K562 (cell line): ENCODE measurements around the gene LNPEP. TPM values are rescaled to one million over a fixed set of nuclear protein-coding genes. Genes with fewer than 3 reads are reported as not detected.

Source experiments
- ATAC-seq: fragments of 200-7000 bp; cut with Tn5 transposase; 3 replicates; pipeline ENCODE4 v1.9.1; 2020; ENCODE audit warnings: moderate library complexity
- BruUV-seq: library from RNA; stranded (reverse); fragments of 400-500 nt; replicated peaks from 2 replicates; lab custom pipeline; 2021; lab: Mats Ljungman, UMichigan
- CTCF ChIA-PET: fragments of 300-600 bp; formaldehyde crosslinking; extraction: SDS; loops from one replicate; lab custom pipeline; 2021; ENCODE audit warnings: low intra/inter-chr PET ratio; lab: Yijun Ruan, JAX
- POLR2A ChIA-PET: fragments of 300-600, 350-650 bp; sonication (Branson Sonifier 250); formaldehyde crosslinking; extraction: SDS; loops from one replicate; lab custom pipeline; 2021; ENCODE audit warnings: antibody characterized with exemption, inconsistent platforms; lab: Yijun Ruan, JAX
- DNase-seq, 4 experiments: peaks; one replicate each; pipeline versions ENCODE4 v3.0.0 to v3.0.0-alpha.2; 2011 to 2018; ENCODE audit warnings: low spot score in 3 of 4, mixed read lengths in 3 of 4; ENCODE audit errors: extremely low read depth in 1 of 4
- FAIRE-seq: peaks from 2 replicates; lab custom pipeline; 2011; peaks lifted over from hg19 to GRCh38; lab: Jason Lieb, UNC
- H2AFZ ChIP-seq: 2 replicates; pipeline ENCODE4 v1.6.0; 2011; ENCODE audit warnings: low read depth, low read length, control low read depth, inconsistent platforms
- H3K27ac ChIP-seq: fragments of 200-600 bp; 3 replicates; pipeline ENCODE4 v1.8.0; 2011; ENCODE audit warnings: low read depth, mild to moderate bottlenecking, control low read depth, inconsistent platforms, low read length, moderate library complexity, mixed read lengths; ENCODE audit errors: extremely low read depth
- H3K27me3 ChIP-seq, 2 experiments: fragments of 300-600 bp in 1 of 2; 2 replicates in 1 of 2; 3 replicates in 1 of 2; pipeline versions ENCODE4 v1.6.0 to v1.8.0; 2011; ENCODE audit warnings: inconsistent platforms in 2 of 2, low read length in 2 of 2, mild to moderate bottlenecking in 1 of 2, mixed read lengths in 1 of 2, moderate library complexity in 1 of 2; ENCODE audit not compliant: control insufficient read depth in 2 of 2, insufficient read depth in 2 of 2
- H3K36me3 ChIP-seq: fragments of 300-600 bp; 3 replicates; pipeline ENCODE4 v1.8.0; 2011; ENCODE audit warnings: mild to moderate bottlenecking, low read length, inconsistent platforms; ENCODE audit not compliant: control insufficient read depth, insufficient read depth
- H3K4me1 ChIP-seq, 2 experiments: fragments of 200-600 bp in 1 of 2; replicated peaks in 1 of 2; 2 replicates in 1 of 2; 3 replicates in 1 of 2; pipeline versions ENCODE4 v1.5.1 to v1.8.0; 2011; ENCODE audit warnings: inconsistent platforms in 2 of 2, low read length in 2 of 2, mild to moderate bottlenecking in 1 of 2, mixed read lengths in 1 of 2, moderate library complexity in 1 of 2; ENCODE audit not compliant: control insufficient read depth in 2 of 2, insufficient read depth in 2 of 2
- H3K4me2 ChIP-seq: 2 replicates; pipeline ENCODE4 v1.6.1; 2011; ENCODE audit warnings: low read length, control low read depth, inconsistent platforms, mixed read lengths; ENCODE audit not compliant: insufficient read depth
- H3K4me3 ChIP-seq: fragments of 200-600 bp; sonication (generic), shearing (Covaris generic); 2 replicates; pipeline ENCODE4 v1.5.1; 2016; ENCODE audit warnings: control low read depth, inconsistent platforms
- H3K79me2 ChIP-seq: fragments of 200-600 bp; 3 replicates; pipeline ENCODE4 v1.8.0; 2011; ENCODE audit warnings: low read length, inconsistent platforms; ENCODE audit not compliant: control insufficient read depth, insufficient read depth
- H3K9ac ChIP-seq, 2 experiments: 2 replicates each; pipeline versions ENCODE4 v1.6.0 to v1.6.1; 2011; ENCODE audit warnings: low read depth in 2 of 2, low read length in 2 of 2, control low read depth in 1 of 2, inconsistent platforms in 1 of 2, mild to moderate bottlenecking in 1 of 2, mixed read lengths in 1 of 2; ENCODE audit not compliant: insufficient read depth in 1 of 2
- H3K9me1 ChIP-seq: one replicate; pipeline ENCODE4 v1.6.0; 2011; ENCODE audit warnings: inconsistent platforms, mild to moderate bottlenecking, low read length, moderate library complexity; ENCODE audit not compliant: control insufficient read depth, insufficient read depth
- H3K9me3 ChIP-seq: replicated peaks from 2 replicates; pipeline ENCODE4 v1.5.1; 2011; ENCODE audit warnings: low read depth, low read length, inconsistent platforms; ENCODE audit not compliant: control insufficient read depth, insufficient read depth
- H4K20me1 ChIP-seq: replicated peaks from 2 replicates; pipeline ENCODE4 v1.6.1; 2011; ENCODE audit warnings: low read length, inconsistent platforms, mixed read lengths; ENCODE audit not compliant: control insufficient read depth, insufficient read depth
- KDM1A ChIP-seq, 2 experiments: fragments of 450-650 bp; IDR thresholded peaks; 2 replicates each; pipeline ENCODE4 v1.6.1; 2016; ENCODE audit warnings: mild to moderate bottlenecking in 2 of 2
- NFIC ChIP-seq: fragments of 450-650 bp; IDR thresholded peaks from 2 replicates; pipeline ENCODE4 v1.6.1; 2017; ENCODE audit warnings: mild to moderate bottlenecking, inconsistent platforms
- NR1H2 ChIP-seq: sonication (generic); formaldehyde crosslinking; IDR thresholded peaks from 2 replicates; pipeline ENCODE4 v1.4.0; 2020; ENCODE audit warnings: mild to moderate bottlenecking, missing genetic modification reagents
- RBM25 ChIP-seq: fragments of 200-400 bp; formaldehyde crosslinking; IDR thresholded peaks from 2 replicates; pipeline ENCODE4 v1.6.1; 2018; ENCODE audit warnings: low read length, low read depth, moderate library complexity; ENCODE audit not compliant: severe bottlenecking
- ZFP36 ChIP-seq: fragments of 150-350 bp; IDR thresholded peaks from 2 replicates; pipeline ENCODE4 v1.6.1; 2018; ENCODE audit warnings: low read length, low read depth; ENCODE audit not compliant: partially characterized antibody
- WGBS: fragments of 100-300 bp; shearing (Covaris generic); methylation state at CpG from one replicate; pipeline ENCODE4 v1.1.6; 2016; ENCODE audit warnings: low coverage, mixed read lengths; ENCODE audit not compliant: insufficient coverage; ENCODE audit errors: missing lambda C conversion rate; 5-methylcytosine and 5-hydroxymethylcytosine counted together
- in situ Hi-C: fragments of 300-500 bp; cut with MboI; formaldehyde crosslinking; loops from 4 replicates; pipeline ENCODE4 v1.15.0; 2018; ENCODE audit warnings: inconsistent platforms, mixed read lengths
- intact Hi-C: fragments of 100-400 bp; cut with micrococcal nuclease; formaldehyde crosslinking; loops from 2 replicates; pipeline ENCODE4 v1.14.2; 2022
- polyA plus RNA-seq, 8 experiments: library from polyadenylated mRNA; depleted of rRNA in 4 of 8; stranded (reverse) in 5 of 8; unstranded in 3 of 8; fragments of >200 nt; fragmentation: Nextera tagmentation in 2 of 8; fragmentation: Illumina TruSeq in 1 of 8; extraction: Ambion mirVana in 2 of 8; extraction: Trizol in 1 of 8; gene quantifications; 2 replicates each; pipeline versions ENCODE4 v1.2.1 to v1.2.3, GENCODE V29; 2011 to 2014; ENCODE audit warnings: inconsistent platforms in 1 of 8, missing spikeins in 1 of 8
- total RNA-seq, 7 experiments: library from RNA; depleted of rRNA in 6 of 7; stranded (reverse); fragments of >200 nt in 6 of 7; fragmentation: Illumina TruSeq in 2 of 7; extraction: Trizol in 2 of 7; gene quantifications; 2 replicates each; pipeline versions ENCODE4 v1.2.1 to v1.2.3, GENCODE V29; 2011 to 2021; ENCODE audit warnings: low replicate concordance in 1 of 7

The LNPEP gene
- total and polyA plus RNA-seq, 9 of the 15 experiments (the other 6 are each of a cell fraction or from before 2014, with no cell fraction given), result 2.6 to 27.9 (median 11.2) TPM

GRCh38 chr5:97076098-97076497, 140.2 kb downstream of the LNPEP start:
- peak overlapping the region; percentile 28; the same call in 1 of the 2 replicates for H2AFZ ChIP-seq
- POLR2A ChIA-PET, result no interaction called here
- no peak overlapping the region for H3K27ac ChIP-seq
- in situ Hi-C loops, result no loop called here
- DNase-seq (no peak), ATAC-seq (no peak)
- H3K9me3 ChIP-seq, result no peaks in the 10 kb centered on the region
- BruUV-seq, result no TSS peak
- intact Hi-C loops, result no loop called here
- TF ChIP-seq NFIC (no peak), ZFP36 (peak; percentile 76), RBM25 (peak; percentile 91), KDM1A (IDR thresholded peaks at IDR 0.05) (0 out of 4 replicates have a peak, but pooled peaks of 1 of the 2 experiments have one; percentile 13)
- TF ChIP-seq, all 486 proteins: peak for 3
- Histone ChIP-seq H4K20me1 (no peaks in the 10 kb centered on the region), H3K9ac (no peak overlapping the region), H3K36me3 (no peaks in the 10 kb centered on the region), H3K4me1 (peaks cover 0 to 3% of the 10 kb centered on the region in 2 experiments; a peak in 1 of 5 replicates), H3K79me2 (no peaks in the 10 kb centered on the region), H3K9me1 (no peaks in the 10 kb centered on the region), H3K4me2 (no peak overlapping the region), H3K27me3 (no peaks in the 10 kb centered on the region), H3K4me3 (no peak overlapping the region)
- CTCF ChIA-PET, result no interaction called here
- FAIRE-seq, result no peak

- no peak for TF ChIP-seq NR1H2 (CRISPR knock-in tag)
- ATAC-seq (no peak), FAIRE-seq (no peak), DNase-seq (no peak)
- H3K9me1 ChIP-seq, result no peaks in the 10 kb centered on the region
- in situ Hi-C loops, result no loop called here
- H2AFZ ChIP-seq, result no peak overlapping the region
- peaks cover 0 to 3% of the 10 kb centered on the region in 2 experiments; a peak in 1 of 5 replicates for H3K4me1 ChIP-seq
- ChIA-PET POLR2A (interaction anchor here (0.6 kb wide), 1 partner anchor 703 kb away, joined by 3 read pairs; no protein-coding TSS in a partner anchor), CTCF (no interaction called here)
- no peaks in the 10 kb centered on the region for H3K9me3 ChIP-seq
- H3K79me2 ChIP-seq, result no peaks in the 10 kb centered on the region
- H3K27me3 ChIP-seq, result no peaks in the 10 kb centered on the region
- WGBS, result 37% methylated on average over 3 of the region's 4 CpGs
- H3K27ac ChIP-seq, result no peak overlapping the region
- H3K4me3 ChIP-seq, result no peak overlapping the region
- intact Hi-C loops, result no loop called here
- H3K9ac ChIP-seq, result no peak overlapping the region
- no TSS peak for BruUV-seq
- no peak overlapping the region for H3K4me2 ChIP-seq
- no peaks in the 10 kb centered on the region for H3K36me3 ChIP-seq
- H4K20me1 ChIP-seq, result no peaks in the 10 kb centered on the region
Measured at GRCh38 chr5:97077246-97077645, 141.4 kb downstream of the LNPEP start.
